D721Med (cell line): Measurements from ENCODE around the gene OPRD1.
A peak's percentile ranks its signal among the peaks of the same experiment; 100 is the strongest.

Experiments used
- DNase-seq: peaks from one replicate; pipeline ENCODE4 v3.0.0; 2011; ENCODE audit warnings: low spot score; ENCODE audit not compliant: insufficient read length
- FAIRE-seq: peaks from 2 replicates; lab custom pipeline; 2011; peaks lifted over from hg19 to GRCh38; lab: Jason Lieb, UNC
- CTCF ChIP-seq: IDR thresholded peaks from 2 replicates; pipeline ENCODE4 v1.5.1; 2012; ENCODE audit warnings: mild to moderate bottlenecking, control low read depth; ENCODE audit not compliant: insufficient read depth; ENCODE audit errors: missing control alignments

The OPRD1 gene

GRCh38 chr1:28910379-28911115 lies 98.6 kb downstream of the OPRD1 start:
- FAIRE-seq = no peak
- TF ChIP-seq CTCF = no peak
- no peak for DNase-seq

- FAIRE-seq (no peak), DNase-seq (no peak)
- TF ChIP-seq CTCF = no peak
Observed at GRCh38 chr1:28913786-28914227, 101.8 kb downstream of the OPRD1 start.

- no peak for FAIRE-seq
- peak; percentile 92 for DNase-seq
- no peak for TF ChIP-seq CTCF
Observed at GRCh38 chr1:28914228-28915030, 102.5 kb downstream of the OPRD1 start, which contains the start of gene EPB41. EPB41 (plus strand) TSS chr1:28914569; CDS start chr1:28987438, 72,869 bp downstream.

GRCh38 chr1:28915031-28915895 lies 103.3 kb downstream of the OPRD1 start:
- no peak for TF ChIP-seq CTCF
- FAIRE-seq (no peak), DNase-seq (no peak)

GRCh38 chr1:28917757-28918118 lies 105.8 kb downstream of the OPRD1 start:
- TF ChIP-seq CTCF = no peak
- FAIRE-seq (no peak), DNase-seq (no peak)
